ENCODE measurements around the gene CARMIL1. TPM values are rescaled to one million over a fixed set of nuclear protein-coding genes. Genes with fewer than 3 reads are reported as not detected.

Gene CARMIL1
- total RNA-seq, 1 experiment from 2014 or later: 23.6 TPM

- no peak overlapping the region for H3K4ac ChIP-seq (ENCODE audit: low read depth, low read length)
- WGBS (ENCODE audit: extremely low coverage, insufficient read length, low lambda C conversion rate): no CpG with 5 or more reads among the region's 5 CpGs
Measured at GRCh38 chr6:25354078-25354932, 75.1 kb downstream of the CARMIL1 start.

More at GRCh38 chr6:25354078-25354932, 75.1 kb downstream of the CARMIL1 start:
- peaks cover 0 to 2% of the 10 kb centered on the region in 2 experiments; a peak in 1 of 5 replicates for H3K9me3 Mint-ChIP-seq
- no peaks in the 10 kb centered on the region for H3K27me3 Mint-ChIP-seq (ENCODE audit: low read depth)
- Histone ChIP-seq H2BK20ac (ENCODE audit: low read depth, low read length, poor library complexity, severe bottlenecking) (no peak overlapping the region), H2AFZ (ENCODE audit: low read length) (no peak overlapping the region), H3K56ac (ENCODE audit: insufficient read length, low read depth, low read length) (no peak overlapping the region), H3K27me3 (ENCODE audit: insufficient read depth, low read length) (no peaks in the 10 kb centered on the region), H2AK5ac (ENCODE audit: insufficient read length, low read length) (no peak overlapping the region), H3K9ac (ENCODE audit: extremely low read depth, insufficient read length, low read length) (no peak overlapping the region), H3K4me2 (ENCODE audit: insufficient read depth, insufficient read length, low read length) (no peak overlapping the region), H3K14ac (ENCODE audit: insufficient read depth, low read length) (no peak overlapping the region), H2BK120ac (ENCODE audit: low read depth, low read length, poor library complexity, severe bottlenecking) (no peak overlapping the region), H4K8ac (replicated peaks; ENCODE audit: insufficient read length, low read depth, low read length) (no peak overlapping the region), H4K91ac (ENCODE audit: insufficient read length, low read depth, low read length) (no peak overlapping the region), H3T11ph (ENCODE audit: low read length) (no peak overlapping the region), H2BK15ac (ENCODE audit: low read depth, low read length) (no peak overlapping the region), H2BK12ac (ENCODE audit: insufficient read length, low read depth, low read length) (no peak overlapping the region), H3K9me3 (ENCODE audit: control insufficient read depth, low read depth, low read length) (no peaks in the 10 kb centered on the region), H3K27ac (ENCODE audit: insufficient read length, low read depth, low read length) (no peak overlapping the region), H3K23ac (ENCODE audit: insufficient read length, low read depth, low read length) (no peak overlapping the region), H3K23me2 (ENCODE audit: insufficient read length, low read depth, low read length, poor library complexity, severe bottlenecking) (no peaks in the 10 kb centered on the region), H4K20me1 (ENCODE audit: control insufficient read depth, insufficient read depth, insufficient read length) (no peaks in the 10 kb centered on the region), H3K79me2 (ENCODE audit: insufficient read depth, low read length) (peaks cover 3% of the 10 kb centered on the region; the same call in 1 of the 2 replicates), H4K5ac (ENCODE audit: insufficient read length, low read depth, low read length) (no peak overlapping the region), H3K79me1 (ENCODE audit: insufficient read depth, low read depth, low read length, poor library complexity, severe bottlenecking) (peaks cover 5% of the 10 kb centered on the region), H2BK5ac (ENCODE audit: insufficient read length, low read length) (no peak overlapping the region), H3K4me1 (ENCODE audit: insufficient read depth, low read length) (peaks cover 2% of the 10 kb centered on the region; the same call in 1 of the 2 replicates), H3K18ac (ENCODE audit: insufficient read length, low read depth, low read length) (no peak overlapping the region)
- no peak for DNase-seq
- no peak overlapping the region for H3K27ac Mint-ChIP-seq
- H3K4me1 Mint-ChIP-seq: peaks cover 5 to 8% of the 10 kb centered on the region in 2 experiments
- no peaks in the 10 kb centered on the region; a peak in 1 of 7 replicates for H3K36me3 Mint-ChIP-seq (ENCODE audit: insufficient read depth in 1 of 3, low read depth in 3 of 3)
- H3K4me3 Mint-ChIP-seq: no peak overlapping the region
- TF ChIP-seq CTCF (conservative IDR thresholded peaks at IDR 0.05): no peak

Measured in H9 (cell line).